ENCODE measurements around the gene CNNM4.

CNNM4 gene

GRCh38 chr2:96737251-96737650 is 23.5 kb upstream of the CNNM4 start:
- H3K4me3 ChIP-seq (ENCODE audit: low read length) = no peak overlapping the region
- H3K4me1 ChIP-seq (ENCODE audit: control insufficient read depth, insufficient read depth, low read length) = no peaks in the 10 kb centered on the region
- peaks cover 16% of the 10 kb centered on the region for H3K36me3 ChIP-seq (ENCODE audit: control insufficient read depth, insufficient read depth, low read length)
- no peak overlapping the region for H3K27ac ChIP-seq (ENCODE audit: low read length)
- DNase-seq (ENCODE audit: low read depth, low spot score) = no peak
- no CpG with 5 or more reads among the region's 2 CpGs for WGBS (ENCODE audit: insufficient coverage, insufficient read length)
- H3K27me3 ChIP-seq (ENCODE audit: control insufficient read depth, insufficient read depth, low read length) = no peaks in the 10 kb centered on the region
- H3K9me3 ChIP-seq (ENCODE audit: control insufficient read depth, insufficient read depth, low read length) = no peaks in the 10 kb centered on the region

GRCh38 chr2:96737831-96738230 is 22.9 kb upstream of the CNNM4 start:
- H3K4me1 ChIP-seq (ENCODE audit: control insufficient read depth, insufficient read depth, low read length) = no peaks in the 10 kb centered on the region
- WGBS (ENCODE audit: insufficient coverage, insufficient read length) = no CpG with 5 or more reads among the region's 2 CpGs
- no peaks in the 10 kb centered on the region for H3K9me3 ChIP-seq (ENCODE audit: control insufficient read depth, insufficient read depth, low read length)
- no peak for DNase-seq (ENCODE audit: low read depth, low spot score)
- H3K4me3 ChIP-seq (ENCODE audit: low read length) = no peak overlapping the region
- no peak overlapping the region for H3K27ac ChIP-seq (ENCODE audit: low read length)
- H3K27me3 ChIP-seq (ENCODE audit: control insufficient read depth, insufficient read depth, low read length) = no peaks in the 10 kb centered on the region
- peaks cover 16% of the 10 kb centered on the region for H3K36me3 ChIP-seq (ENCODE audit: control insufficient read depth, insufficient read depth, low read length)

DNA sequence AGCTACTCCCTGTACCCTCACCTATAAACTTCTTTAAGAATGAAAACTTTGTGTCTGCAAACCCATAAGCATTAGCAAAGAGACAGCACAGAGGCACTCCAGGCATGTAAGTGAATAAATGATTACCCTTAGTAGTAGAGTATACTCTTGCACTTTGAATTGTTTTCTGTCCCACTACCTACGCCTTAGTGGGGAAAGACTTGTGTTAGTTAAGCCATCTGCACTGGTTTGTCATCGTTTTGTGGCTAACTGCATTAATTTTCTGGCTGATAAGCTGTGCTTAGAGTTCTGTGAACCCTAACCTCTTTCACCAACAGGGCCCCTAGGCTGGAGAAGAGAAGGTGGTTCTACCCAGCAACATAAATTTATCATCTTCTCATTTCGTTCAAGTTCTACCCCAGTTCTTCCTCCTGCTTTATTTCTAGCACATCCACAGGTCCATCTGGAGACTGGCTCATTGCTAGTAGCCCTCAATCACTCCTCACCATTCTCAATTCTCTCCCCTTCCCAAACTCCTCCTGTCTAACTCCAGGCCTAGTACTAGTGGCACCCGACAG is 21.5 kb upstream of the CNNM4 start:
- peaks cover 4% of the 10 kb centered on the region for H3K36me3 ChIP-seq (ENCODE audit: control insufficient read depth, insufficient read depth, low read length)
- H3K9me3 ChIP-seq (ENCODE audit: control insufficient read depth, insufficient read depth, low read length) = no peaks in the 10 kb centered on the region
- DNase-seq (ENCODE audit: low read depth, low spot score) = no peak
- no peaks in the 10 kb centered on the region for H3K4me1 ChIP-seq (ENCODE audit: control insufficient read depth, insufficient read depth, low read length)
- no CpG with 5 or more reads among the region's 4 CpGs for WGBS (ENCODE audit: insufficient coverage, insufficient read length)
- no peak overlapping the region for H3K27ac ChIP-seq (ENCODE audit: low read length)
- H3K4me3 ChIP-seq (ENCODE audit: low read length) = peak overlapping the region; percentile 100; the same call in 1 of the 2 replicates
- H3K27me3 ChIP-seq (ENCODE audit: control insufficient read depth, insufficient read depth, low read length) = no peaks in the 10 kb centered on the region

DNA sequence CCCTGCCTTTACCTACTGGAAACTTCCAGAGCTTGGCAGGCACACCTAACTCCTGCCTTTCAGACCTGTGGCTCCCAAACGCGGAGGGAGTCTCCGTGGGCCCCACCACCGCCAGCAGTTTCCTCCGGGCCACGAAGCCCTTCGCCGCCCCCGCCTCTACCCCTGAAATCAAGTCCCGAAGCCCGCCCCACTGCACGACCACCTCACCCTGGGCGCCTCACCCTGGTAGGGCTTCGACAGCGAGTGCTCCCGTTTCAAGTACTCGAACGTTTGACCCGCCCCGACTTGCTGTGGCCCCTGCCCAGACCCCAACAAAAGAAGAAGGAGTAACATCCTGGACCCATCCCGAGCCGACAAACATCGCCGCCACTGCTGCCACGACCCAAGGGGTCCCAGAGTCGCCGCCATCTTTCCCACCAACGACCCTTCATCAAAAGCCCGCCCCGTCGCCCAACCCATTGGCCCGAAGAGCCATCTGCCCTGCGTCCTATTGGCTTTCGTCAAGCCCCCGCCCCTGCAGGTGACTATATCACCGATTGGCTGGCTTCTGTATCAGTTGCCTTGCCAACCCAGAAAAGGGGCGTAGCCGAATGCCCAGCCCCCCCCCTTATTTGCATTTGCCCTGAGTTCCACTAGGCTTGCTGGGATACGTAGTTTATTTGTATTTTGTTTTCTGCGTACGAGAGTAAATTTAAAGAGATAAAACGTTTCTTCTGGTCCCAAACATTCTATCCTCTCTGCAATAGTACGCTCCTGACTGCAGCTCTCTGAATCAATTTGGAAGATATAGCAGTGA is 20.9 kb upstream of the CNNM4 start, which contains the start of gene LMAN2L:
TSS of gene LMAN2L (minus strand) at position 432 of the 796 bp plus-strand sequence. CDS start at position 408, 24 bp downstream.
- Histone ChIP-seq H3K36me3 (ENCODE audit: control insufficient read depth, insufficient read depth, low read length) (peaks cover 2% of the 10 kb centered on the region; the same call in 1 of the 2 replicates), H3K4me3 (ENCODE audit: low read length) (peak within 1 kb of the TSS; percentile 100), H3K27ac (ENCODE audit: low read length) (no peak within 1 kb of the TSS), H3K27me3 (ENCODE audit: control insufficient read depth, insufficient read depth, low read length) (no peaks in the 10 kb centered on the region), H3K4me1 (ENCODE audit: control insufficient read depth, insufficient read depth, low read length) (no peaks in the 10 kb centered on the region), H3K9me3 (ENCODE audit: control insufficient read depth, insufficient read depth, low read length) (no peaks in the 10 kb centered on the region)
- WGBS (ENCODE audit: insufficient coverage, insufficient read length) = no CpG with 5 or more reads among the region's 43 CpGs
- DNase-seq (ENCODE audit: low read depth, low spot score) = peak; percentile 81

GRCh38 chr2:96747061-96747617 is 13.6 kb upstream of the CNNM4 start:
- no peak for DNase-seq (ENCODE audit: low read depth, low spot score)
- WGBS (ENCODE audit: insufficient coverage, insufficient read length) = 100% methylated on average over 1 of the region's 6 CpGs
- H3K9me3 ChIP-seq (ENCODE audit: control insufficient read depth, insufficient read depth, low read length) = no peaks in the 10 kb centered on the region
- no peaks in the 10 kb centered on the region for H3K27me3 ChIP-seq (ENCODE audit: control insufficient read depth, insufficient read depth, low read length)
- H3K4me3 ChIP-seq (ENCODE audit: low read length) = no peak overlapping the region
- no peaks in the 10 kb centered on the region for H3K36me3 ChIP-seq (ENCODE audit: control insufficient read depth, insufficient read depth, low read length)
- no peak overlapping the region for H3K27ac ChIP-seq (ENCODE audit: low read length)
- 0 out of 2 replicates have a peak, but pooled peaks cover 2% of the 10 kb centered on the region for H3K4me1 ChIP-seq (ENCODE audit: control insufficient read depth, insufficient read depth, low read length)

DNA sequence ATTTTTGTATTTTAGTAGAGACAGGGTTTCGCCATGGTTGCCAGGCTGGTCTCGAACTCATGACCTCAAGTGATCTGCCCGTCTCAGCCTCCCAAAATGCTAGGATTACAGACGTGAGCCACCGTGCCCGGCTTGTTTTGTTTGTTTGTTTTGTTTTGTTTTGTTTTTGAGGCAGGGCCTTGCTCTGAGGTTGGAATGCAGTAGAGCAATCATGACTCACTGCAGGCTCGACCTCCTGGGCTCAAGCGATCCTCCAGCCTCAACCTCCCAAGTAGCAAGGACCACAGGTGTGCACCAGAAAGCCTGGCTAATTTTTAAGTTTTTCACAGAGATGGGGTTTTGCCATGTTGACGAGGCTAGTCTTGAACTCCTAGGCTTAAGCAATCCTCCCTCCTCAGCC is 8.9 kb upstream of the CNNM4 start:
- H3K4me3 ChIP-seq (ENCODE audit: low read length) = no peak overlapping the region
- WGBS (ENCODE audit: insufficient coverage, insufficient read length) = no CpG with 5 or more reads among the region's 9 CpGs
- no peak overlapping the region for H3K27ac ChIP-seq (ENCODE audit: low read length)
- no peaks in the 10 kb centered on the region for H3K36me3 ChIP-seq (ENCODE audit: control insufficient read depth, insufficient read depth, low read length)
- H3K4me1 ChIP-seq (ENCODE audit: control insufficient read depth, insufficient read depth, low read length) = no peaks in the 10 kb centered on the region
- no peaks in the 10 kb centered on the region for H3K9me3 ChIP-seq (ENCODE audit: control insufficient read depth, insufficient read depth, low read length)
- H3K27me3 ChIP-seq (ENCODE audit: control insufficient read depth, insufficient read depth, low read length) = no peaks in the 10 kb centered on the region
- DNase-seq (ENCODE audit: low read depth, low spot score) = no peak

DNA sequence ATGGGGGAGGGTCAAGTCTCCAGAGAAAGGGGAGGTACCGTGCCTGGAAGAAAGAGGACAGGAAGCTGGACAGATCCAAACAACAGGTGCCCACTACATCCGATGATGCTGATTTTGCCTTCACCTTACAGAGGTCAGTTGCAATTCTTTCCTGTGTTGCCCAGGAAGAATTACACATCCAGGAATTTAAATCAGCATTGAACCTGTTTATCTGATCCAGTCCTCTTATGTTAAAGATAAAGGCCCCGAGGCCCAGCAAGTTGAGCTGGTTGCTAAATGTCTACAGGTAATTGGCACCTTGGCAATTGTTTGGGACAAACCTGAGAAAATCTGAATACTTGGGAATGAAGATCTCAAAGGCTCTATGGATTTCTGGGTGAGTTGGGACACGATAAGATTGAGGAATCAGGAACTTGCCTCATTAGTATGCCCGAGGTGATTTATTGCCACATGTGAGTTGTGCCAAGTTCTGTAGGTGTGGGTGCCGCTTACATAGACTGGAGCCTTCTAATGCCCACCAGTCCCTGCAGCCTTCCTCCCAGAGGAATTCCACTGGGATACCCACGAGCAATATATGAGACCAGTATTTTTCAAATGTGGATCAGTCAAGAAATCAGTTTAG is 6.9 kb upstream of the CNNM4 start:
- Histone ChIP-seq H3K27ac (ENCODE audit: low read length) (no peak overlapping the region), H3K9me3 (ENCODE audit: control insufficient read depth, insufficient read depth, low read length) (no peaks in the 10 kb centered on the region), H3K36me3 (ENCODE audit: control insufficient read depth, insufficient read depth, low read length) (no peaks in the 10 kb centered on the region), H3K4me3 (ENCODE audit: low read length) (no peak overlapping the region), H3K27me3 (ENCODE audit: control insufficient read depth, insufficient read depth, low read length) (no peaks in the 10 kb centered on the region), H3K4me1 (ENCODE audit: control insufficient read depth, insufficient read depth, low read length) (no peaks in the 10 kb centered on the region)
- no CpG with 5 or more reads among the region's 7 CpGs for WGBS (ENCODE audit: insufficient coverage, insufficient read length)
- DNase-seq (ENCODE audit: low read depth, low spot score) = no peak

DNA sequence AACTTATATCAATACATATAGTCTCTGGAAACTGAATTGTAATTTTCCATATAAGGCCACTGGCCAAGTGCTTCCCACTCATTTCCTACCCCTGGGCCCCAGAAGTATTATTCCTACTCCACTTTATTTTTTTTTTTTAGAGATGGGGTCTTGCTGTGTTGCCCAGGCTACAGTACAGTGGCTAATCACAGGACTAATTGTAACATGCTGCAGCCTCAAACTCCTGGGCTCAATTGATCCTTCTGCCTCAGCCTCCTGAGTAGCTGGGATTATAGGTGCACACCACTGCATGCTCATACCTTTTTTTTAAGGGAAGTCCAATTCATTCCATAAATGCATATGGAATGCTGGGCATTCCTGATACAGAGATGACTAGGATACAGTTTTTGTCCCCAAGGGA is 6.4 kb upstream of the CNNM4 start:
- no peaks in the 10 kb centered on the region for H3K9me3 ChIP-seq (ENCODE audit: control insufficient read depth, insufficient read depth, low read length)
- no peak overlapping the region for H3K27ac ChIP-seq (ENCODE audit: low read length)
- H3K36me3 ChIP-seq (ENCODE audit: control insufficient read depth, insufficient read depth, low read length) = no peaks in the 10 kb centered on the region
- no peak overlapping the region for H3K4me3 ChIP-seq (ENCODE audit: low read length)
- H3K4me1 ChIP-seq (ENCODE audit: control insufficient read depth, insufficient read depth, low read length) = no peaks in the 10 kb centered on the region
- no peaks in the 10 kb centered on the region for H3K27me3 ChIP-seq (ENCODE audit: control insufficient read depth, insufficient read depth, low read length)
- DNase-seq (ENCODE audit: low read depth, low spot score) = no peak

GRCh38 chr2:96756788-96757476 is 3.8 kb upstream of the CNNM4 start:
- Histone ChIP-seq H3K4me1 (ENCODE audit: control insufficient read depth, insufficient read depth, low read length) (0 out of 2 replicates have a peak, but pooled peaks cover 3% of the 10 kb centered on the region), H3K27ac (ENCODE audit: low read length) (no peak overlapping the region), H3K4me3 (ENCODE audit: low read length) (no peak overlapping the region), H3K36me3 (ENCODE audit: control insufficient read depth, insufficient read depth, low read length) (no peaks in the 10 kb centered on the region), H3K27me3 (ENCODE audit: control insufficient read depth, insufficient read depth, low read length) (no peaks in the 10 kb centered on the region), H3K9me3 (ENCODE audit: control insufficient read depth, insufficient read depth, low read length) (no peaks in the 10 kb centered on the region)
- no peak for DNase-seq (ENCODE audit: low read depth, low spot score)
- no CpG with 5 or more reads among the region's 5 CpGs for WGBS (ENCODE audit: insufficient coverage, insufficient read length)

DNA sequence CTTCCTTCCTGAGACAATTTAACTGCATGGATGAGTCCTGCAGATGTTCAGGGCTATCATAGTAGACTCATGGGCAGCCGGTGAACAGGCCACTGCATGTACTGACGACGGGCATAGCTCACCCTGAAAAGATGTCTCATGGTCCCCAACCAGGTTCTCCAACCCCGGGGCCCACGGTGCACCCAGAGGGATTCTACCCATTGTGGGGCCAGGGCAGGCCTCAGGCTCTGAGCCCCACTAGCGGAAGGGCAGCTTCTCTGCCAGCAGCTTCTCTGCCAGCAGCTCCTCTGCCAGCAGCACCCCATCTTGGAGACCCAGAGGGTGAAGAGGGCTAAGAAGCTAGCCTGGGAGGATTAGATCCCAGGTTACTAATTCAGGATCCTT is 3.2 kb upstream of the CNNM4 start:
- Histone ChIP-seq H3K36me3 (ENCODE audit: control insufficient read depth, insufficient read depth, low read length) (no peaks in the 10 kb centered on the region), H3K4me1 (ENCODE audit: control insufficient read depth, insufficient read depth, low read length) (peaks cover 4% of the 10 kb centered on the region; the same call in 1 of the 2 replicates), H3K9me3 (ENCODE audit: control insufficient read depth, insufficient read depth, low read length) (no peaks in the 10 kb centered on the region), H3K27me3 (ENCODE audit: control insufficient read depth, insufficient read depth, low read length) (no peaks in the 10 kb centered on the region), H3K27ac (ENCODE audit: low read length) (no peak overlapping the region), H3K4me3 (ENCODE audit: low read length) (no peak overlapping the region)
- WGBS (ENCODE audit: insufficient coverage, insufficient read length) = no CpG with 5 or more reads among the region's 6 CpGs
- DNase-seq (ENCODE audit: low read depth, low spot score) = no peak
